VCaP (cell line): ENCODE data around the gene GPRC5D.

Experiments
- H3K27ac ChIP-seq: fragments of 450-650 bp; 2 replicates; pipeline ENCODE4 v1.5.1; 2017
- TF ChIP-seq, protein P1 (sequence below): fragments of 450-650 bp; conservative IDR thresholded peaks from 2 replicates; pipeline ENCODE4 v1.5.1; 2017; ENCODE audit warnings: mild to moderate bottlenecking, moderate library complexity

The GPRC5D gene

GRCh38 chr12:12964255-12964654, 12.3 kb upstream of the GPRC5D start:
- TF ChIP-seq, protein P1, sequence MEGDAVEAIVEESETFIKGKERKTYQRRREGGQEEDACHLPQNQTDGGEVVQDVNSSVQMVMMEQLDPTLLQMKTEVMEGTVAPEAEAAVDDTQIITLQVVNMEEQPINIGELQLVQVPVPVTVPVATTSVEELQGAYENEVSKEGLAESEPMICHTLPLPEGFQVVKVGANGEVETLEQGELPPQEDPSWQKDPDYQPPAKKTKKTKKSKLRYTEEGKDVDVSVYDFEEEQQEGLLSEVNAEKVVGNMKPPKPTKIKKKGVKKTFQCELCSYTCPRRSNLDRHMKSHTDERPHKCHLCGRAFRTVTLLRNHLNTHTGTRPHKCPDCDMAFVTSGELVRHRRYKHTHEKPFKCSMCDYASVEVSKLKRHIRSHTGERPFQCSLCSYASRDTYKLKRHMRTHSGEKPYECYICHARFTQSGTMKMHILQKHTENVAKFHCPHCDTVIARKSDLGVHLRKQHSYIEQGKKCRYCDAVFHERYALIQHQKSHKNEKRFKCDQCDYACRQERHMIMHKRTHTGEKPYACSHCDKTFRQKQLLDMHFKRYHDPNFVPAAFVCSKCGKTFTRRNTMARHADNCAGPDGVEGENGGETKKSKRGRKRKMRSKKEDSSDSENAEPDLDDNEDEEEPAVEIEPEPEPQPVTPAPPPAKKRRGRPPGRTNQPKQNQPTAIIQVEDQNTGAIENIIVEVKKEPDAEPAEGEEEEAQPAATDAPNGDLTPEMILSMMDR = no peak
- no peak overlapping the region for H3K27ac ChIP-seq

DNA sequence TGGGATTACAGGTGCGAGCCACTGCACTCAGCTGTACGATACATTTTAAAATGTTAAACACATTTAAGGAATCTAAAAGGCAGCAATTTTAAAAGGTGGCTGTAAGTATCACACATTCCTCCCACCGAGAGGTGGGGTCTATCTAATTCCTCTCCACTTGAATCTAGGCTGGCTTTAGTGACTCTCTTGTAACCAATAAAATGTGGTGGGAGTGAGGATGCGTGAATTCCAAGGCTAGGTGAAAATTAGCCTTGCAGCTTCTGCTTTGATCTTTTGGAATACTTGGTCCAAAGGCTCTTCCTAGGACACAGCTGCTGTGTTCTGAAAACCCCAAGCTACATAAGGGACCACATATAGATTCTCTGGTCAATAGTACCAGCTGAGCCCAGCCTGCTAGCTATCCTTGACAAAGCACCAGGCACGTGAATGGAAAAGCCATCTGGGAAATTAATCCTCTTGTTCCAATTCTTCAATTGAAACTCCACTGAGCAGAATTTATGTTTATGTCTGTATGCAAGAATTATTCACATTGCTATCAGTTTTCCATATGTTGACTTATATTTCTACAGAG, 8.8 kb upstream of the GPRC5D start:
- TF ChIP-seq, protein P1 = no peak
- no peak overlapping the region for H3K27ac ChIP-seq

DNA sequence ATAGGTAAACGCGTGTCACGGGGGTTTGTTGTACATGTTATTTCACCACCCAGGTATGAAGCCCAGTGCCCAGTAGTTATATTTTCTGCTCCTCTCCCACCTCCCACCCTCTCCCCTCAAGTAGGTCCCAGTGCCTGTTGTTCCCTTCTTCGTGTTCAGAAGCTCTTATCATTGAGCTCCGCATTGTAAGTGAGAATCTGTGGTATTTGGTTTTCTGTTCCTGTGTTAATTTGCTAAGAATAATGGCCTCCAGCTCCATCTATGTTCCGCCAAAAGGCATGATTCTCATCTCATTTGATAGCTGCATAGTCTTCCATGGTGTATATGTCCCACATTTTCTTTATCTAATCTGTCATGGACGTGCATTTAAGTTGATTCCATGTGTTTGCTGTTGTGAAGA, 6.9 kb upstream of the GPRC5D start:
- H3K27ac ChIP-seq = no peak overlapping the region
- TF ChIP-seq, protein P1 = no peak

DNA sequence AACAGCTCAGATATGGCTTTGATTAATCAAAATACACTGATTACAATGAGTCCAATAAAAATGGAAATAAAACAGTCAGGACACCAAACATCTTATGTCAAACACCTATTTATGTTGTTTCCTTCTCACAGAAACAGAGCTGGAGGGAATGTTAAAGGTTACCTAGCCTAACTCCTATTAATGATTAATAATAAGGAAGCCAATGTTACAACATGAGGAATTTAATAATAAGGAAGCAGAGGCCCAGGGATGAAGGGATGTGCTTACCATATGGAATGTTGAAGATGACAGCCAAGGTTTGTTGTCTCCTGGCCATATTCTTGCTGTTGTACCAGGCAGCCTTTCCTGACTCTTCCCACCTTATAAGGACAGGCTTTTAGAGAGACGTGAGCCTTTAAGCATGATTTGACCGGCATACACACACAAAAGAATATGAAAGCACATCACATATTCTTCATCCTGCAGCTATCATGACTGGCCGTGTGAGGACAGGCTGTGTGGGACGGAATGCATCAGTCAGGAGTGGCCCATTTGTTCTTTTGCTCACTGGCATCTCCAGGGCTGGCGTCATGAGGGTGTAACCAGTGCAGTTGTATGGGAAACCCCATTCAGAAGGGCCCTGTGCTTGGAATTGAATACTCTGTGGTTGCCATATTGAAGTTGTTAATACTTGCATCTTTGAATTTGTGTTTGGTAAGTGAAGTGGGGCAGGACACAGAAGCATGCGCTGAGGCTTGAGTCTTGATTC, 3.1 kb upstream of the GPRC5D start:
- TF ChIP-seq, protein P1 = no peak

GRCh38 chr12:12954356-12954755, 2.4 kb upstream of the GPRC5D start:
- TF ChIP-seq, protein P1 = no peak
- H3K27ac ChIP-seq = peak overlapping the region; percentile 64

More for the DNA sequence above, 3.1 kb upstream of the GPRC5D start:
- peak overlapping the region; percentile 64 for H3K27ac ChIP-seq

- no peak overlapping the region for H3K27ac ChIP-seq
These were observed 466 bp downstream of the GPRC5D start for GRCh38 chr12:12951504-12951903.

GRCh38 chr12:12947902-12948301, 4.1 kb downstream of the GPRC5D start:
- TF ChIP-seq, protein P1 = no peak
- H3K27ac ChIP-seq = no peak overlapping the region

More at GRCh38 chr12:12951504-12951903, 466 bp downstream of the GPRC5D start:
- TF ChIP-seq, protein P1 = no peak
